ENCODE results near the gene MADCAM1.

DNA sequence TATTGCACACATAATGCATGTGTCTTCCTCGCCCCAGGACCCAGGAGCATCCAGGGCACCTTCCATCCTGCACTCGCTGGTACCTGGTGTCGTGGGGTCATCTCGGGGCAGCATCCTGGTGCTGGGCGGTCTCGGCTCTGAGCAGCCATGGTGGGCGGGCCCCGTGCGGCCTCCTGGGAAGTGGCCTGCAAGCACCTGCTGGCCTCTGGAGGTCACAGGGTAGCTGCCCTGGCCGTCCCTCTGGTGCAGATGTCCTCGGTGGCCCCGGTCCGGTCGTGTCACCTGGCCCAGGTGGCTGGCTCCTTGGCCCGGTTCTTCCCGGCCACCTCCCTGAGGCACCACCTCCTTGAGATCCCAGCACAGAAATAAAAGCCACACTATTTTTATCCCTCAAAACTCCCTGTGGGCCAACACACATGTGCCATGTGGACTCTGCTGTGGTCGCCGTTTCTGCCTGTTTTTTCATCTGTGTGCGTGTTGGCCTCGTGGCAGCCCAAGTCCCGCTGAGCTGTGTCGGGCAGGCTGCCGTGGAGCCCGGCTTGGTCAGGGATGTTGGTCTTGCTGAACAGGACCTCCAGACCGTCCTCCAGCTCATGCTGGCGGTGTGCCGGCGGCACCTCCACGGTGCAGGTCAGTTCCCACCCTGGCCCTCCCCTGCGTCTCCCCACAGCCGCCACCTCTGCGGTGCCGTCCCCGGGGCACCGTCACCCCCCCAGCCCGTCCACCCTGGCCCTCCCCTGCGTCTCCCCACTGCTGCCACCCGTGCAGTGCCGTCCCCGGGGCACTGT, 42.5 kb downstream of the MADCAM1 start:
- TF ChIP-seq POLR2AphosphoS5 (IDR thresholded peaks at IDR 0.05; ENCODE audit: low read depth, low read length) (no peak), SIN3A (IDR thresholded peaks at IDR 0.05; ENCODE audit: borderline replicate concordance, insufficient read depth, low read length) (no peak), TAF1 (IDR thresholded peaks at IDR 0.05; ENCODE audit: borderline replicate concordance, insufficient read depth, low read length) (no peak)

Measured in PFSK-1 (cell line).